Hepatocyte (in vitro differentiated cells): Measurements from ENCODE around the gene TIGD1.

Experiments
- EZH2 ChIP-seq: fragments of 200-600 bp; sonication (generic); IDR thresholded peaks from 2 replicates; pipeline ENCODE4 v1.6.1; 2016; ENCODE audit warnings: antibody characterized with exemption, mild to moderate bottlenecking, borderline replicate concordance
- EZH2phosphoT487 ChIP-seq: fragments of 200-600 bp; sonication (generic); IDR thresholded peaks from one replicate; pipeline ENCODE4 v1.6.1; 2018; ENCODE audit warnings: antibody characterized with exemption, mild to moderate bottlenecking, low read depth, moderate library complexity; ENCODE audit not compliant: unreplicated experiment, severe bottlenecking
- TF ChIP-seq, protein P1 (sequence below): fragments of 200-600 bp; sonication (generic); IDR thresholded peaks from 2 replicates; pipeline ENCODE4 v1.5.1; 2016; ENCODE audit warnings: antibody characterized with exemption, mild to moderate bottlenecking; ENCODE audit not compliant: poor library complexity

DNA sequence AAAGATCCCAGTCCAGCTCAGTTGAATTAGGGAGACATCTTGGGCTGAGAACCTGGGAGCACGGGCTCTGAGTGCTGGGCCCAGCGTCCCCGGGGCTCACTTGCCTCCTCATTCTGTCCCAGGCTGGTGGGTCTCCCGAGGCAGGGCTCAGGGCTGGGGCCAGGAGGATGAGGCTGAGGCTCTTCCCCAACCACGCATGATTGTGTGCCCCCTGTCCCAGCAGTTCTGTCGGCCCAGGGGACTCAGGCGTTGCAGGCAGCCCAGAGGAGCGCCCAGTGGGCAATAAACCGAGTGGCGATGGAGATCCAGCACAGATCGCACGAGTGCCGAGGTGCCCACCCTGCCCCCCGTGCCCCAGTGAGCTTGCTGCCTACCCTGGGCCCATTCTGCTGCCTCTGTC is 29.3 kb downstream of the TIGD1 start:
- TF ChIP-seq, protein P1, sequence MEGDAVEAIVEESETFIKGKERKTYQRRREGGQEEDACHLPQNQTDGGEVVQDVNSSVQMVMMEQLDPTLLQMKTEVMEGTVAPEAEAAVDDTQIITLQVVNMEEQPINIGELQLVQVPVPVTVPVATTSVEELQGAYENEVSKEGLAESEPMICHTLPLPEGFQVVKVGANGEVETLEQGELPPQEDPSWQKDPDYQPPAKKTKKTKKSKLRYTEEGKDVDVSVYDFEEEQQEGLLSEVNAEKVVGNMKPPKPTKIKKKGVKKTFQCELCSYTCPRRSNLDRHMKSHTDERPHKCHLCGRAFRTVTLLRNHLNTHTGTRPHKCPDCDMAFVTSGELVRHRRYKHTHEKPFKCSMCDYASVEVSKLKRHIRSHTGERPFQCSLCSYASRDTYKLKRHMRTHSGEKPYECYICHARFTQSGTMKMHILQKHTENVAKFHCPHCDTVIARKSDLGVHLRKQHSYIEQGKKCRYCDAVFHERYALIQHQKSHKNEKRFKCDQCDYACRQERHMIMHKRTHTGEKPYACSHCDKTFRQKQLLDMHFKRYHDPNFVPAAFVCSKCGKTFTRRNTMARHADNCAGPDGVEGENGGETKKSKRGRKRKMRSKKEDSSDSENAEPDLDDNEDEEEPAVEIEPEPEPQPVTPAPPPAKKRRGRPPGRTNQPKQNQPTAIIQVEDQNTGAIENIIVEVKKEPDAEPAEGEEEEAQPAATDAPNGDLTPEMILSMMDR = no peak
- TF ChIP-seq EZH2phosphoT487 (no peak), EZH2 (no peak)
